Measurements from ENCODE around the gene ID2. TPM values are rescaled to one million over a fixed set of nuclear protein-coding genes. Genes with fewer than 3 reads are reported as not detected.

Gene ID2
- total RNA-seq, 1 experiment from 2014 or later = 112 TPM

- Histone ChIP-seq H3K4me2 (ENCODE audit: low read length) (no peak overlapping the region), H3K27me3 (ENCODE audit: insufficient read depth, low read length) (no peaks in the 10 kb centered on the region), H3K36me3 (ENCODE audit: control insufficient read depth in 1 of 2, insufficient read depth in 2 of 2, low read length in 2 of 2) (no peaks in the 10 kb centered on the region), H3K4me1 (ENCODE audit: control insufficient read depth in 1 of 2, insufficient read depth in 2 of 2, low read length in 2 of 2) (peaks cover 12 to 26% of the 10 kb centered on the region in 2 experiments), H3K9me2 (ENCODE audit: insufficient read depth) (no peaks in the 10 kb centered on the region), H2AFZ (ENCODE audit: low read depth, low read length, poor library complexity, severe bottlenecking) (peak overlapping the region; percentile 57), H3K9ac (ENCODE audit: low read length) (no peak overlapping the region), H3K79me2 (ENCODE audit: insufficient read depth, low read length) (no peaks in the 10 kb centered on the region), H3K27ac (ENCODE audit: low read depth, low read length) (no peak overlapping the region), H4K20me1 (ENCODE audit: insufficient read depth) (no peaks in the 10 kb centered on the region), H3K9me3 (ENCODE audit: control insufficient read depth in 1 of 2, insufficient read depth in 1 of 2, low read depth in 1 of 2, low read length in 2 of 2) (no peaks in the 10 kb centered on the region), H3K4me3 (replicated peaks in 1 of 2; ENCODE audit: low read depth in 1 of 2, low read length in 2 of 2) (no peak overlapping the region)
- CTCF ChIA-PET = no interaction called here
- ATAC-seq = no peak
- TF ChIP-seq EZH2 (IDR thresholded peaks at IDR 0.05) = no peak
- TF ChIP-seq FOSL1 (IDR thresholded peaks at IDR 0.05; ENCODE audit: low read depth) = no peak
- no peak for TF ChIP-seq CTCF (IDR thresholded peaks at IDR 0.05 in 2 of 3, conservative IDR thresholded peaks at IDR 0.05 in 1 of 3; ENCODE audit: borderline replicate concordance in 1 of 3, insufficient read depth in 1 of 3, low read depth in 2 of 3, low read length in 2 of 3)
- TF ChIP-seq EGR1 (IDR thresholded peaks at IDR 0.05; ENCODE audit: low read depth) = no peak
- TF ChIP-seq ZNF274 (IDR thresholded peaks at IDR 0.05; ENCODE audit: low read depth, low read length) = no peak
- no peak for TF ChIP-seq MAX (IDR thresholded peaks at IDR 0.05)
- TF ChIP-seq POLR2A (IDR thresholded peaks at IDR 0.05; ENCODE audit: borderline replicate concordance, extremely low read depth, insufficient read depth, insufficient read length) = no peak
- TF ChIP-seq TCF7L2 (IDR thresholded peaks at IDR 0.05; ENCODE audit: borderline replicate concordance, extremely low read depth, insufficient read depth, insufficient read length) = no peak
- TF ChIP-seq ELF1 (IDR thresholded peaks at IDR 0.05; ENCODE audit: borderline replicate concordance, low read depth) = no peak
- no peak for DNase-seq (ENCODE audit: low read depth, low spot score)
- RAD21 ChIA-PET (ENCODE audit: low non-redundant PET in 1 of 2, low total read pairs in 2 of 2, uncharacterized antibody in 2 of 2, unreplicated experiment in 2 of 2) = no interaction called here
- intact Hi-C loops (cut with micrococcal nuclease) = no loop called here
- BruUV-seq (replicated peaks) = no TSS peak
- POLR2A ChIA-PET = no interaction called here
Observed at GRCh38 chr2:8661235-8661634, 20.6 kb upstream of the ID2 start.
